ENCODE measurements around the gene MRC2.

Gene MRC2

DNA sequence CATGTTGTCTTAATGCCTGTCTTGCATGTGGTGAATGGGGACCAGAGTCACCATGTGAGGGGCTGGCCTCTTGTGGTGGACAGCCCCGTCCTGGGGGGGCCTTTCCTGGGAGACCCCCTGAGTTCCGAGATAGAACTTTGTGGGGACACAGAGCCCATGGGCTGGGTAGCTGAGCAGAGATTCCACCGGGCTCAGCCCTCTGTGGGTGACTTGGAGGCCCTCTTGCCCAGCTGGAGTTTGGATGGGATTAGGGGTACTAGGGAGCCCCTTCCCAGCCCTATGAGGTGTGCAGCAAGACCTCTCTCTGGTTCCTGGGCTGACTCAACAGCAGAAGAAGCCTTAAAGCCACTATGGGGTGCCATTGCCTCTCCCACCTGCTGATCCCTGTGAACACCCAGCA is 38.1 kb downstream of the MRC2 start:
- no peak for DNase-seq

DNA sequence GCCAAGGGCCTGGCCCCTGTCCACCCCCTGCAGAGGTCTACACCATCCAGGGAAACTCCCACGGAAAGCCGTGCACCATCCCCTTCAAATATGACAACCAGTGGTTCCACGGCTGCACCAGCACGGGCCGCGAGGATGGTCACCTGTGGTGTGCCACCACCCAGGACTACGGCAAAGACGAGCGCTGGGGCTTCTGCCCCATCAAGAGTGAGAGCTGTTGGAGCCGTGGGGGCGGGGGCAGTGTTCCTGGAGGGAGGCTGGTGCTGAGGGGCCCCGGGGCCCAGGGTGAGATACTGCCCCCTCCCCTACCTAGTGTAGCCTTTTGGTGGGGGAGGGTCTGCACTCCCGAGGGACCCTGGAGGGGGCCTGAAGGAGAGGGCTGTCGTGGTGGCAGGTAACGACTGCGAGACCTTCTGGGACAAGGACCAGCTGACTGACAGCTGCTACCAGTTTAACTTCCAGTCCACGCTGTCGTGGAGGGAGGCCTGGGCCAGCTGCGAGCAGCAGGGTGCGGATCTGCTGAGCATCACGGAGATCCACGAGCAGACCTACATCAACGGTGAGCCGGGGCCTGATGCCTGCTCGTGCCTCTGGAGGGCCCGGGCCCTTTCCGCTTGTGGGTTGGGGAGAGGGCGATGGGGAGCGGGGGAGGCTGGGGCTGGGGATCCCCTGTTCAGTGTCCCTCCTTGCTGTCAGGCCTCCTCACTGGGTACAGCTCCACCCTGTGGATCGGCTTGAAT is 38.8 kb downstream of the MRC2 start:
- no peak for DNase-seq

DNA sequence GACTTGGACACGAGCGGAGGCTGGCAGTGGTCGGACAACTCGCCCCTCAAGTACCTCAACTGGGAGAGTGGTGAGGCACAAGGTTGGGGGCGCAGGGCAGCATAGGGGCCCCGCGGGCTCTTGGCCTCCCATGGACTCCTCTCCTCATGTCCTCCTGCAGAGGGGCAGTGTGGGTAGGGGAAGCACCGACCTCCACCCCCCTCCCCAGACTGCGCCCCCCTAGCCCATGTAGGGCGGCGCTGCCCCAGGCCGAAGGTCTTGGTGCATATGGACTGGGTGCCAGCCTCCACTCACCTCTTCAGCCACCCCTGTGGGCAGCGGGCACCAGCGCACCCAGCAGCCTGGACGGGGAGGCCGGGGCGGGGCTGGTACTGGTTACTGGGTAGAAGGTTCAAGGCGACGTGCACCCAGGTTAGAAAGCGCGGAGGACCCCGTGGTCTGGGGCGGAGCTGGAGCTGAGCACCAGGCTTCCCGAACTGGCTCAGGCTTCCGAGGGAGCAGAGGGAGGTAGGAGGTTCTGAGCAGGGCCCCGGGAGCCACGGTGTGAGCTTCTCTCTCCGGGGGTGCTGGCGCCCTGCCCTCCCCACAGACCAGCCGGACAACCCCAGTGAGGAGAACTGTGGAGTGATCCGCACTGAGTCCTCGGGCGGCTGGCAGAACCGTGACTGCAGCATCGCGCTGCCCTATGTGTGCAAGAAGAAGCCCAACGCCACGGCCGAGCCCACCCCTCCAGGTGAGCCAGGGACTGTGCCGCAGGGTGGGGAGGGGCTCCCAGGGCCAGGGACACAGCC is 39.5 kb downstream of the MRC2 start:
- DNase-seq, result no peak

DNA sequence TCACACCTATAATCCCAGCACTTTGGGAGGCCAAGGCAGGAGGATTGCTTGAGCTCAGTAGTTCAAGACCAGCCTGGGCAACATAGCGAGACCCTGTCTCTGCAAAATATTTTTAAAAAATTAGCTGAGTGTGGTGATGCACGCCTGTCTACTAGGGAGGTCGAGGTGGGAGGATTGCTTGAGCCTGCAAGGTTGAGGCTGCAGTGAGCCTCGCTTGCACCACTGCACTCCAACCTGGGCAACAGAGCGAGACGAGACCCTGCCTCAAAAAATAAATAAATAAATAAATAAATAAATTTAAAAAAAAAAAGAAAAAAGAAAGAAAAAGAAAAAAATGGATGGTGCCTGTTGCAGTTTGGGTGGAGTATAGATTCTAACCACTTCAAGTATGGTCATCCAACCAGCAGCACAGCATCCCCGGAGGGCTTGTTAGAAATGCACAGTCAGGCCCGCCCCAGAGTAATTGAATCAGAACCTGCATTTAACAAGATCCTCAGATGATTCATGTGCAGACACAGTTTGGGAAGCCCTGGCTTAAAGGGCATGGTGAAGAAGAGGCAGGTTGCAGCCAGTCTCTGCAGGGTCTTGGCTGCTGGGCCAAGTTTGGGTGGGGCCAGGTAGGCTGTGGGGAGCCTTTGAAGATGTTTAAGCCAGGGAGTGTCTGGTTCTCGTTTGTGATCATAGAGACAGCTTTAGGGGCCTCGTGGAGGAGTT is 40.8 kb downstream of the MRC2 start:
- no peak for DNase-seq

- DNase-seq, result no peak
Observed at GRCh38 chr17:62670202-62670821, 42.8 kb downstream of the MRC2 start.

- DNase-seq, result peak; percentile 77 to 84
Observed at GRCh38 chr17:62671553-62671952, 44.1 kb downstream of the MRC2 start.

GRCh38 chr17:62672957-62673356 is 45.5 kb downstream of the MRC2 start:
- no peak for DNase-seq

- DNase-seq, result no peak
Observed at GRCh38 chr17:62673614-62674362, 46.3 kb downstream of the MRC2 start.

GRCh38 chr17:62674363-62674739 is 46.9 kb downstream of the MRC2 start:
- no peak for DNase-seq

GRCh38 chr17:62674841-62675240 is 47.4 kb downstream of the MRC2 start:
- no peak for DNase-seq

GRCh38 chr17:62675260-62675659 is 47.8 kb downstream of the MRC2 start:
- DNase-seq, result no peak

DNA sequence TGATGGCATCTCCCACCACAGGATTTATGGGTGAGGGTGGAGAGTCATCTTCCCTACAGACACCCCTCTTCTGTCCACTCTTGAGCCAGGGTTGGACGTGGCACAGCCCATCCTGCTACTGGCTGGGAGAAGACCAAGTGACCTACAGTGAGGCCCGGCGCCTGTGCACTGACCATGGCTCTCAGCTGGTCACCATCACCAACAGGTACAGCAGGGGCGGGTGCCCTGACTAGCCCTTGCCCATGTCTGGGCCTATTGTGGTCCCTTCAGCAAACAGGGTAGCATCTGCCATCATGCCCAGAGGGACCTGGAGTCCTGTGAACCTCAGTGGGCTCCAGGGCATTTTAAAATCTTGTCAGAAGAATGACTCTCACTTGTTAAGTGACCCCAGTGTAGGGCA is 48.2 kb downstream of the MRC2 start:
- no peak for DNase-seq

- no peak for DNase-seq
Observed at GRCh38 chr17:62676231-62676943, 48.9 kb downstream of the MRC2 start.

GRCh38 chr17:62676952-62677596 is 49.6 kb downstream of the MRC2 start:
- DNase-seq, result no peak

- DNase-seq, result no peak
Observed at GRCh38 chr17:62678214-62678919, 50.9 kb downstream of the MRC2 start.

GRCh38 chr17:62679866-62680377 is 52.5 kb downstream of the MRC2 start:
- no peak for DNase-seq

GRCh38 chr17:62680541-62681052 is 53.1 kb downstream of the MRC2 start:
- no peak for DNase-seq

- no peak for DNase-seq
Observed at GRCh38 chr17:62681061-62681938, 53.8 kb downstream of the MRC2 start.

DNA sequence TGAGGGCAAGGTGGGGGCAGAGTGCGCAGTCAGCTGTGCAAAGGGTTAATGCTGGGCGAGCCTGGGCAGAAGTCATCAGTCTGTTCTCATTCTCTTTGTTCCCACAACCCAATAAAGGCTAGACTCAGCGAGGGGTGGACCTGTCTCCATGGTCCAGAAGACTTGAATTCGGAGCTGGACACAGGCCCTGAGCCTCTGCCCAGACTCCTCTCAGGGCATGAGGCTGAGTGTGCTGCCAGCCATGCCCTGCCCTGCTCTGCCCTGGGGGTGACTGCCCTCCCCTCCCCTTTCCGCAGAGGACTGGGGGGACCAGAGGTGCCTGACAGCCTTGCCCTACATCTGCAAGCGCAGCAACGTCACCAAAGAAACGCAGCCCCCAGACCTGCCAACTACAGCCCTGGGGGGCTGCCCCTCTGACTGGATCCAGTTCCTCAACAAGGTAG is 54.5 kb downstream of the MRC2 start:
- DNase-seq, result no peak
